Astrocyte of the spinal cord (primary cell): ENCODE results near the gene IL1RN.

Source experiments
- DNase-seq: peaks from one replicate; pipeline ENCODE4 v3.0.0; 2011; ENCODE audit warnings: low read depth, low spot score
- H3K4me3 ChIP-seq: 2 replicates; pipeline ENCODE4 v1.5.1; 2011; ENCODE audit warnings: low read depth, mild to moderate bottlenecking, low read length, moderate library complexity
- CTCF ChIP-seq: IDR thresholded peaks from 2 replicates; pipeline ENCODE4 v1.5.1; 2012; ENCODE audit warnings: low read depth, mild to moderate bottlenecking, low read length, inconsistent platforms
- in situ Hi-C: cut with HindIII; loops from 2 replicates; pipeline ENCODE4 v1.10.0; 2017; ENCODE audit warnings: low sequenced_read_pairs

Gene IL1RN

GRCh38 chr2:113175736-113176695 is 48.6 kb downstream of the IL1RN start:
- no peak for TF ChIP-seq CTCF
- DNase-seq = no peak
- no peak overlapping the region for H3K4me3 ChIP-seq
- in situ Hi-C loops = no loop called here

GRCh38 chr2:113176696-113177355 is 49.4 kb downstream of the IL1RN start:
- in situ Hi-C loops = no loop called here
- TF ChIP-seq CTCF = no peak
- no peak overlapping the region for H3K4me3 ChIP-seq
- no peak for DNase-seq

GRCh38 chr2:113178069-113178746 is 50.8 kb downstream of the IL1RN start:
- H3K4me3 ChIP-seq = no peak overlapping the region
- DNase-seq = no peak
- in situ Hi-C loops = no loop called here
- TF ChIP-seq CTCF = no peak

- TF ChIP-seq CTCF = no peak
- DNase-seq = no peak
- no peak overlapping the region for H3K4me3 ChIP-seq
- in situ Hi-C loops = no loop called here
These were observed 51.5 kb downstream of the IL1RN start for GRCh38 chr2:113178891-113179290.

GRCh38 chr2:113179446-113180045 is 52.1 kb downstream of the IL1RN start:
- TF ChIP-seq CTCF = no peak
- DNase-seq = no peak
- H3K4me3 ChIP-seq = no peak overlapping the region
- in situ Hi-C loops = no loop called here

GRCh38 chr2:113180131-113180946 is 52.9 kb downstream of the IL1RN start:
- in situ Hi-C loops = no loop called here
- no peak for DNase-seq
- no peak for TF ChIP-seq CTCF
- H3K4me3 ChIP-seq = no peak overlapping the region
